NCI-H345 (cell line): ENCODE data around the gene HOXB4.

Experiments
- DNase-seq: peaks from one replicate; lab custom pipeline; 2025; lab: John Stamatoyannopoulos, UW

HOXB4 gene

DNA sequence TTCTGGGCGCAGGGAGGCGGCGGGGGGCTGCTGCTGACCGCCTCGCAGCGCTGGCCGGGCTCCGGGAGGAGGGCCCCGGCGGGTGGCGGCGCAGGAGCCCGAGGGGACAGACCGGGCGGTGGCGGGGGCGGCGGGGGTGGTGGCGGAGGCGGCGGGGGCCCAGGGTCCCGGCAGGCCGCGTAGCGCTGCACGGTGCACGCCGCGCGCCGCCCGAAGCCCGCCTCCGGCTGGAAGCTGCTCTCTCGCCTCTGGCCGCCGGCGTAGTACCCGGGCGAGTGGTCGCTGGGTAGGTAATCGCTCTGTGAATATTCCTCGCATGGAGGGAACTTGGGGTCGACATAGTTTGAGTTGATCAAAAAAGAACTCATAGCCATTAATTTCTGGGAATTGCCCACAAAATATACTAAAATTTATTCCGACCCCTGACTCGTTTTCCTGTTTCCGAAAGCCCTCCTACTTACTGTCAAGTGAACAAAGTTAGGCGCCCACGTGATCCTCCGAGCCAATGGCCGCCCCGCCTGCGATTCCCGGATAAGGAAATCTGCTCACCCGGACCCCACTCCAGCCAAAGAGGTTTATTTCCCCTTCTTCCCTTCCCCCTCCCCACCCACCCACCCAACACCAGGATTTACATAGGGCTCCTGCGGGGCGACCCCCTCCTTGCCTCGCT is at the start of gene HOXB4:
Gene HOXB4, minus strand, starts transcription at position 405 of the 670 bp plus-strand sequence. Its CDS starts 31 bp downstream, at position 374.
- DNase-seq = peak; percentile 16

DNA sequence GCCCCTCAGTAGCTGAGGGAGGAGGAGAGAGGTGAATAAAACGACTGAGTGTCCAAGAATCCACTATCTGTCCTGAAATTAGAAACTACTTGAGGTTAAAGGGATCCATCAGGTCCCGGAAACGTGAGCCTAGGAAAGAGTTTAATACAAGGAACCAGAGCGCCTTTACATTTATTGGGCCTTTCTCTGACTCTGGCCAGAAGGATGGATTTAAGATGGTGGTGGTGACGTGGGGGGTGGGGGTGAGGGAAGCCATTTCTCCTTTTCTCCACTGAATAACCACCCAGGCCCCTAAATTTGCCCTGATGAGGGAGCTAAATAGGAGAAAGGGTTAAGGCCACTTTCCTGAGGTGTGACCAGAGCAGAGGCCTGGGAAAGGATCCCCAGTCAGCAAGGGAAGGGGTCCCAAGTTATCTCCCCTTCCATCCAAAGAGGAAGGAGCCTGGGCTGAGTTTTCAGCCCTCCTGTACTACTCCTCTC is 49.0 kb upstream of the HOXB4 start:
- DNase-seq = no peak

DNA sequence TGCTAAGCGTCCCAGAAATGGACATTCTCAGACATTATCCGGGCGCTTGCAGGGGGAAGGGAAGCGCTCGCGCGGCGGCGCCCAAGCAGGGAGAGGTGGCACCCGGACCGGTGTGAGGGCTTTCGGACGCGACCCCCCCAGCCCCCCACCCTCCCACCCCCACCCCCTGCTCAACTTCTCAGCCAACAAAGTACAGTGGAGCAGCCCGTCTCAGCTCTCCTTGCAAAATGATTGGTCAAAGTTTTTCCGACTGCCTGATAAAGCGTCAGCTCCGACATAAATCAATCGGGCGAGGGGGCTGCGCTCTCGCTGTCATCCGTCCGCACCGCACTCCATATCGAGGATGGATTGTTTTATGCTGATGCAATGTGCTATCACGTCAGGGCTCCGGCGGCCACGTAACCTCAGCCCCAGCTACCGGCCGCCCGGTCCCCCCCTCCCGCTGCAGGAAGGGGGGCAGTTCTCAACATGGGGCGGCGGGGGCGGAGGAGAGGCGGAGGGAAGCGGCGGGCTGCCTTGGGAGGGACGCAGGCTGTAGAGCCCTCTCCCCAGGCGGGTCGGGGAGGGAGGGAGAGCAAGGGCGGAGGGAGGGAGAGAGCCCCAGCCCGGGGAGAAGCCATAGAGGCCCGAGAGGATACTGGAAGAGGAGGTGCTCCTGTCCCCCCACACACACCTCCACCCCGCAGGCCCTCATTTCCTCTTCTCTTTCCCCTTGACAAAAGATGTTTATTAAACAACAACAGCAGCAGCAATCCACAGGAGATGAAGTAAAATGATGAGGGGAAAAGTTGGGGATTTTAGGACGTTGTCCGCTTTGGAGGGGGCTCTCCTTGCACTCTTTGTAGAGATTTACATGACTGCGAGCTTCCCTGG is 48.3 kb upstream of the HOXB4 start, which contains the start of gene HOXB9:
Gene HOXB9, minus strand, starts transcription at position 114 of the 873 bp plus-strand sequence. Its CDS starts 89 bp downstream, at position 25.
- DNase-seq = peak; percentile 57

DNA sequence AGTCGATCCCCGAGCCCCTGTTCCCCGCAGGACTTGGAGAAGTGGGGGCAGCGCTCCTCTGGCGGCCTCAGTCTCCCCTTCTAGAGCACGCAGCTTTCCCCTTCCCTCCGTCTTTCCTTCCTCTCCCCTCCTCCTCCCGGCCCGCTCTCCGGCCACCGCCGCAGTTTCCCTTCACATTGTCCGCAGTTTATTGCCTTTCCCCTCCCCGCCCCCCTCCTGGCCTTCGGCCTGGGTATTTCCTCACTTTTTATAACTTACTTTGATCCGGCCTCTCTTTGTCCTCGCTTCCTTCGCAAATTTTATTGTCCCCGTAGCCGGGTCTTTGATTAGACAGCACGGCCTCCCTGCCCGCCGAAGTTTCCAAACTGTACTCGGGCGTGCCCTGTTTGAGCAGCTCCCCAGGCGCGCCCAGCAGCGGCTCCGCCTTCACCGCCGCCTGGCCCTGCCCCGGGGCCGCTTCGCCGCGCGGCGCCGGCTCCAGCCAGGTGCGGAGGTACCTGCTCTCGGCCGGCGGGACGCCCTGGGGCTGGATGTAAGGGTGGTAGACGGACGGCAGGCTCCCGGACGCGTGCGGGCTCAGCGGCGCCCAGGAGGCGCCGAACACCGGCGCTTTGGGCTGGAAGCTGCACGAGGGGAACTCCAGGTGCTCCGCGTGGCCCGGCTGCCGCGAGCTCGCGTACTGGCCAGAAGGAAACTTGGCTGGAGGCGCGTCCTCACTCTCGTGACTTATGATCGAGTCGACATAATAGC is 47.5 kb upstream of the HOXB4 start:
- peak; percentile 37 for DNase-seq

DNA sequence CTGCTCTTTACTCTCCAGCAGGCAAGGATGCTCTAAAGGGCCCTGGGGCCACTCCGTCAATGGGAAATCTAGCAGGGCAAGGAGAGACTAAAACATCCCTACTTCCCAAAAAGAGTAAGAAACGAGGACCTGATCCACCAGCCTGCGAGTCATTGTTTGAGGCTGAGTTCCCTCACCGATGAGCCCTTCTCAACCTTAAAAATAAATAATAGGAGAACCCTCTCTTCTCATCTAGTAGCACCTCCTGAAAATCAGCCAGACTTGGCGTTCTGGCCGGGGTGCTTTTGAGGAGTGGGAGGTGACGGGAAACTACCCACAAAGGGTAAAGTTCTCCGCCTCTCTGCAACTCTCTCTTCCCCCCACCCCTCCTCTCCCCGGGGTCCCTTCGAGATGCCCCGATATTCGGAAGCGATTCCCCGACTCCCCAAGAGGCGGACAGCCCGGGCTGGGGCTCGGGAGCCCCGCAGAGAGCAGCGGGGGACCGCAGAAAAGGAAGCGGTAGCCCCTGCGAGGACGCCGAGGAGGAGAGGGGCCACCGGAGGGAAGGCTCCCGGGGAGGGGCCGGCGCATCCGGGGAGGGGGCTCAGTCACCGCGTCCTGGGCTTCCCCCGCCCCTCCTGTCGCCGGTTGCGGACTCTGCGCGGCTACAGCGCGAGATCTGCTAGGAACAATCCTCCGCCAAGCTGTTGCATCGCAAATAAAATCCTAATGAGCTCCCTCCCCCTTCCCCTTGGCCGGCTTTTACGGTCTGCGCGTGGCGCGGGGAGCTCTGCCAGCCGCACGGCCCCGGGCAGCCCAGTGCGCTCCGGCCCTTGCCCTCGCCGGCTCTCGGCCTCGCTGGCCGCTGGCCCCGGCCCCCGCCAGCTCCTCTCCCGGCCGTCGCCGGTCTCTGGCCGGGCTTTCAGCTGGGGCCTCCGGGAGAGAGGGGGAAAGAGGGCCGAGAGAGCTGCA is 46.7 kb upstream of the HOXB4 start:
- DNase-seq = peak; percentile 27

DNA sequence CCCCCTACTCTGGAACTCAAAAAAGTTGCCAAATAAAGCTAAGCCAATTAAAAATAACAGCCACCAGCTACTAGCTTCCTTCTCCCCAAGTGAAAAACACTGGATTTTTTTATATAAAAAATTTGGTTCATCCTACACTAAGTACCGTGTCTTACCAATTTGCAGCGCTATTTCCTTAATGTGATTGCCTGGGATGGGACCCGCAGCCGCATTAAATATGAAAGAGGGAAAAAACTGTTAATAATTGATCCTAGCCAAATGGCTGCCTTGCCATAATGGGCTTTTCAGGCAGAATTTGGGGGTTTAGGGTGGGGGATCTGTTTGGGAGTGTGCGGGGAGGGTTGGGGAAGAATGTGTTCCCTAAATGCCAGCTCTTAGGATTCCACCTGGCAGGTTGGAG is 46.0 kb upstream of the HOXB4 start:
- no peak for DNase-seq

DNA sequence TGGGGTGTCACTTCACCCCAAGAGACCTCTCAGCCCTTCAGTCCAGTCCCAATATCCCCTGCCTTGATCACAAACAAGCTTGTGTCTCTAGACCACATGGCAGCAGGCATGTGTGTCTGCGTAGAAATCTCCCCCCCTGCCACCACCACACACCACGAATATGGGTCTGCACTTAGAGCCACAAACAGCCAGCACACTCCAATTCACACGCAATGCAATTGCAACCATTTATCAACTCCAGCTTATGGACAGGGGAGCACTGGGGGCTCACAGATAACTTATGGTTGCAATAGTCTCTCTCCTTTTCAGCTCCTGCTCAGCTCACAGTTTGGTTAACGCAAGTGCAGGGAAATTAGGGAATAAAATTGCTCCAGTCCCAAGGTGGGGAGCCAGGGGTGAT is 45.4 kb upstream of the HOXB4 start:
- no peak for DNase-seq

DNA sequence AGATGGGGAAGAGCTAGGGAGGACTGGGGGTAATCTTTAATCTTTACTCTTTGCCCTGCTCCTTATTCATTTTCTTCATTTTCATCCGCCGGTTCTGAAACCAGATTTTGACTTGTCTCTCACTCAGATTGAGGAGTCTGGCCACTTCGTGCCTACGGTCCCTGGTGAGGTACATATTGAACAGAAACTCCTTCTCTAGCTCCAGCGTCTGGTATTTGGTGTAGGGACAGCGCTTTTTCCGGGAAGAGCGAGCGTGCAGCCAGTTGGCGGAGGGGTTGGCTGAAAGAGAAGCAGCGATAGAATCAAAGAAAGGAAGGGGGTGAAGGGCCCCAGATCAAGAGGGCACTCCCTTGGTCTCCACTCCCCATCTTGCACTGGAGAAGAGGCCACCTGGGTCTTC is 44.7 kb upstream of the HOXB4 start:
- DNase-seq = no peak

DNA sequence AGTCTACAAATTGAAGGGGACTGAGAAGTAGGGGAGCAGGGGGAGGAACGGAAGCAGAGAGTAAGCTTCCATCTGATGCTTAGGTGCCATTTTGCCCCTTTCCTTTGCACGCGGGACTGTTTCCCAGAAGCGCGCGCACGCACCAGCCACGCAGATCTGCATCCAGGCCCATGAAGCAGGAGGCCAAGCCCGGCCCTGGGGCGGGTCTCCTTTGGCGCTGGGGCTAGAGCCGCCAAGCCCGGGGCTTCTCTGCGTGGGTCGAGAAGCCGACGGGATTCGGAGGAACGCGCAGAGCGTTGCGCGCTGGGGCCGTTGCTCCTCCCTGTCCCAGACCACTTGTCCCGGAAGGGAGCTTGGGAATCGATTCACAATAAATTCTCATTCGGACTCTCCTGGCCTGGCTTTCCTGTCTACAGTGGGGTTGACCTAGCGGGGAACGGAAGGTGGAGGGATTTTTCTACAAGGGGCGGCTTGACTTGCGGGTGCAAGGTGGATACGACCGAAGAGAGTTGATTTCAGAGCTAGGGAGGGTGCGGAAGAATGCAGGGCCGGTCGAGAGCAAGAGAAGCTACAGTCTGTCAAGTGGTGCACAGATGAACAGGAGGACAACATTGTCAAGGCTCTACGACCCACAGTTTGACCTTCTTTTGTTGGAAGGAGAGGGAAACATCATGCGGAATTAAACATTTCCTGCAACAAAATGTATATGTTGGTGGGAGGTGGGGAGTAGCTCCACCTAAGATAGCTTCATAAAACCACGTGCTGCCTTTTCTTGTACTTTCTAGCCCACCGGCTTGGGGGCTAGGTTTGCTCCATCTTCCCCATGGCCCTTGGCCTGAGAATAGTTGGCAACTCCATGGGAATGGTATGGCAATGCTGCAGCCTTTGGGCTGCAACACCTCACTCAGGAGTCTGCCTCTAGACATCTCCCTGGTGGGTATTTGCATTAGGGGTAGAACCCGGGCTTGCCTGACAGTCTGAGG is 43.6 kb upstream of the HOXB4 start:
- no peak for DNase-seq

DNA sequence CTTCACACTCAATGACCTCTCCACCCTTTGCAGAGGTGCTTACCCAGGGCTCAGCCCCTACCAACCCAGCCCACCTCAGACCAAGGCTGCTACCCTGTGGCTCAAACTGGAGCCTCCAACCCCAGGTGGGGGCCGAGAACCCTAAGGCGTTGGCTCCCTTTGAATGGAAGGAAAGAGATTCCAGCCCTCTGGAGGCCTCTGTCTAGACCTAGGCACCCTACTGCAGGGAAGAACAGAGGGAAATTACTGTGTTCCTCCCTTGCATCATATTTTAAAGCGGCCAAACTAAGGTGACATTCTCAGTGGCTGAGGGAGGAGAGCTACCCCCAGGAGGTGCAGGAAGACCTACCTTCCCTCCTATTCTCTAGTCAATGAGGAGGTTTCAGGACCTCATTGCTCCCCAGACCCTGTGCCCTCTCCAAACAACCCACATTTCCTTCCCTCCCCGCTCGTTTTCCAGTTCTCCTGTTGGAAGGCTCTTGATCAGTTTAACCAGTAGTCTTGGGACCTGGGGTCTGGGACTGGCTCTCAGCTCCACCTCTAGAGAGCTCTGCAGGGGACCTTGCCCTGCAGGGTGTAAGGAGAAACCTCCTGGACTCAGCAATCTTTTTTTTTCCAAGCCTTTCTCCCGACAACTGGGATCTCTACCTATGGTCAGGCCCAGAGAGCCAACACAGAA is 42.5 kb upstream of the HOXB4 start:
- DNase-seq = no peak

DNA sequence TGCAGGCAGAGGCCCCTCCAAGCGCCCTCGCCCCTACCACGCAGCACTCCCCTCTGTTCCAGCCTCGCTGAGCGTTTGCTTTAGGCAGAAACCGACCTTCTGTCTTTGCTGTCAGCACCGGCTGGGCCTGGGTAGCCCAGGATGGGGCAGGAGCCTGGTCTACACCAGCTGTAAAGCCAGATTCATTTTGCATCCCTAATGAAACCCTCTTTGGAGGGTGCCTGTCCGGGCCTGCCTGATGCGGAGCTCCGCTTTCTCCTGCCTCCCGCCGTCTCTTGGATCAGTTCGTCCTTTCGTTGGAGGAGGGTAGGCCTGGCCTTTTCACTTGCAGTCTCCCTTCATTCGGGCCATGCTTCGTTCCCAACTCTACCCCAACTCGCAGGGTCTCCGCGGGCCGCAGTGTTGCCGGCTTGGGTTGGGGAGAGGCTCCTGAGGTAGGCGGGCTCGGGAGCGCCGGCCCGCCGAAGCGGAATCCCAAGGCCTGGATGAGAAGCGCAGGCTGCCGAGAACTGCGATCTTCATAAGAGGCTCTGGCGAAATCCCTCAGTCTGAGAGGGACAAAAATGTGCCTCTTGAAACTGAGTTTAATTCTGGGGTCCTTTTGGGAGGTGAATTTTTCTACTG is 41.8 kb upstream of the HOXB4 start:
- no peak for DNase-seq

DNA sequence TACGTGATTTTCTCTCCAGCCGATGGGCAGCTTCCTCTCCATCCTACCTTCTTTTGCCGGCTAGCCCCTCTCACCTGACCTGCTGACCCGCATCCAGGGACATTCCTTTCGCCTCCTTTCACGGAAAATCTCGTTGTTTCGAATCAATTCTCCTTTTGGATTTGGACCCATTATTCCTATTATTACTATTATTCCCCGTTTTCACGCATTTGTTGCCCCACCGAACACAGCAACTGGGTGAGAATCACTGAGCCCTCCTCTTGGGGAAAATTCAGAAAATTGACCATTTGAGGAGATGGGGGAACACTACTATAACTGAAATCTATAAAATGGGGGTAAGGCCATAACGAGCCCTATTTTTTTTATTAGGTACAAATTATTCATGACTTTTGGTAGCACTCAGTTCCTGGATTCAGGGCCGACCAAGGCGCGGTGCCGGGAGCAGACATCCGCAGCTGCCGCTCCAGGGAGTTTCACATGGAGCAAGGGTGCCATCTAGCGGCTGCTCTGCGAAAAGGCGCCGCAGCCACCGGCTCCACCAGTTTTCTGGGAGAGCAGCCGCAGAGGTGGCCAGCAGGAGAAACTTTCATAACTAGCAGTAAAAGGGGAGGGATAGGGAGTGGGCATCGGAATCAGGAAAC is 40.2 kb upstream of the HOXB4 start:
- DNase-seq = peak; percentile 79

DNA sequence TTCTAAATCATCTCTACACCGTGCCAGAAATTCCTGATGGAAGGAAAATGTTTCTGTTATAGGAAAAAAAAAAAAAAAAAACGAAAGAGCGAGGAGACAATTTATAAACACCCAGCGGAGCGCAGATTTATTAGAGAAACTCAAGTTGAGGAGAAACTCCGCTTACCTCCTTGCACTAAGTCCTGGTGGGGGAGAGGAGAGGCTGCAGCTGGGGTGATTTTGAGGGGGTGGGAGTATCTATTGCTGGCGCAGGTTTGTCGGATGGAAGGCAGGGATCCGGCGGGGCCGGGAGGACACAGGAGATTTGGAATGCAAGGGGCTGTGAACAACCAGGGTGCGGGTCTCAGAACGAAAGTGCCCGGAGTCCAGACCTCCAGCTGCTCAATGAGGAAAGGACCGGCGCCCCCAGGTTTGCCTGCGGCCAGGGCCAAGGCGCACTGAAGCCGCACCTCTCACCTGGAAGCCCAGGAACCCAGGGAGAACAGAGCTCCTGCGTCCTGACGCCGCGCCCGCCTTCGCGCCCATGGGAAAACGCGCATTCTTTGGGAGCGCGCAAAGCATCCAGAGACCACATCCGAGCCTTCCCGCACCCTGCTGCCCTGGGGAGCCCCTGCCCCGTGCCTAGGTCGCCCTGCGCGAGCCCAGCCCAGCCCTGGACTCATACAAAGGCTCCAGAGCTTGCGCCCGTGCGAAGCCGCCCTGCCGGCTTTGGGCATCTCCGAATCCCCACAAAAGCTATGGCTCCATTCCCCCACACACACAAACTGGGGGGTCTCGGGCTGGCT is 39.5 kb upstream of the HOXB4 start:
- DNase-seq = no peak

DNA sequence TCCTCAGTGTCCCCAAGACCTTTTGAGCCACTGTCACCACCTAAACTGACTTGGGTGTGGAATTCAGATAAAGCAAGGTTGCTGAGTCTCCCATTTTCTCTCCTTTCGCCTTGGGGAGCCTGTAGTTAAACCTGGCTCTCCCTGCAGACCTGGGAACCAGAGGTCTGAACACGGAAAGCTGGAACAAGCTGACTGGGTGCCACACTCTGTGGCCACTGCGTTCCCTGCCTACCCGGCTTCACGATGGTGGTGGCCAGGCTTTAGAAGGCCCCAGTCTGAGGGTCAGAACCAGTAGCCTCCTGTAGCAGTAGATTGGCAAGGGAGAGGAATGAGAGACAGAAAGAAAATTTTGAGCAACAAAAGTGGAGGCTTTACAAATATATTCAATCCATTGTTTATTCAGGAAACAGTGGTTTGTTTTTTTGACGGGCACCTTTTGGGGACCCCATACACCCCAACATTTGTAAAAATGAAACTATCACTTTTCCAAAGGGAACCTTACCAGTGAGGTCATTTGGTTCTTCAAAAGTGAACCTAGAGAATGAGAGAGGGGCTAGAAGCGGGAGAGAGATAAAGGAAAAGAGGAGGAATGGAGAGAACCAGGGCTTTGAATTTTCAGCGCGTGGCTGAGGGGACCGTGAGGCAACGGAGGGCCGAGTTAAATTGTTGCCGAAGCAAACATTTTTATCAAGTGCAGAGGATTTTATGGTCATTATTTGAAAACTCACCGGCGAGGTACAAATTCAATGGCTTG is 38.7 kb upstream of the HOXB4 start:
- no peak for DNase-seq

DNA sequence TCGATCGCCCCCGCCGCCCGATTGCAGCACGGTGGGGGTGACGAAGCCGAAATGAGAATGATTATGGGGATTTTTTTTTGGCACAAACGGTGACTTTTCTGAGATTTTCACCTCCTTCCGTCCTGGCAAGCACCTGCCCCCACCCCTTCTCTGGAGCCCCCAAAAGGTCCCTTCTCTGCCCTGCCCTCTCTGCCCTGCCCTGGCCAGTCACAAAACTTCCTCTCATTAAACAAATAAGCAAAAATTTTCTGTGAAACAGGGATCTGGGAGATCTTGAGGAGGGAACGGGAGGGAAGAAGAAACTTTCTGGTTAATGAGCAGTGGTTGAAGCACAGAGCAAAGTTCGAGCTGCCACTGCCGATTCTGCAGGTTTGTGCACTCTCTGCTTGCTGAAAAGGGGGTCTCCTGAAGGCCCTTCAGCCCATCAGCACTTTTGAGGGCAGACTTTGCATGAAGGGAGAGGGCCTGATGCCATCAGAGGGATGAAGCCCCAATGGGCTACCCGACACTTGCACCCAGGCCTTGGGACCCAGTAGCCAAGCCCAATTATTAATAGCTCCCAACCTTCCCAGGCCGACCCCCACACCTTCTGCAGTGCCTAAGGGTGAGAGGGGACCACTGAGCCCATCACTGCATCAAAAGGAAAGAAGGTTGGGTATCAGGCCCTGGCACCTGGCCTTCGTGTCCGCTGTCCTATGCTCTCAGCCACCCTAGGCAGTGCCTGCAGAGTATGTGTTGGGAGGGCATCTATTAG is 38.0 kb upstream of the HOXB4 start:
- no peak for DNase-seq
